ENCODE data around the gene BANF2.

BANF2 gene

GRCh38 chr20:17712201-17712600 is 12.4 kb downstream of the BANF2 start:
- POLR2A ChIA-PET, result no interaction called here
- CTCF ChIA-PET, result no interaction called here
- TF ChIP-seq ZNF384 (IDR thresholded peaks at IDR 0.05) (no peak), TARDBP (IDR thresholded peaks at IDR 0.05) (no peak), FOXK2 (IDR thresholded peaks at IDR 0.05) (no peak), BHLHE40 (IDR thresholded peaks at IDR 0.05; ENCODE audit: borderline replicate concordance) (no peak), L3MBTL2 (conservative IDR thresholded peaks at IDR 0.05) (no peak), CTBP1 (IDR thresholded peaks at IDR 0.05; ENCODE audit: borderline replicate concordance) (no peak), PKNOX1 (IDR thresholded peaks at IDR 0.05) (no peak), HDGF (IDR thresholded peaks at IDR 0.05; ENCODE audit: borderline replicate concordance) (no peak), SUZ12 (IDR thresholded peaks at IDR 0.05) (no peak), ARNT (IDR thresholded peaks at IDR 0.05) (no peak), ELF4 (IDR thresholded peaks at IDR 0.05) (no peak), FOXA1 (IDR thresholded peaks at IDR 0.05) (no peak), SP1 (IDR thresholded peaks at IDR 0.05) (no peak)
- no peak for DNase-seq (ENCODE audit: extremely low spot score)

GRCh38 chr20:17712708-17713107 is 12.9 kb downstream of the BANF2 start:
- no peak for DNase-seq (ENCODE audit: extremely low spot score)
- POLR2A ChIA-PET, result no interaction called here
- no peak for TF ChIP-seq TARDBP (IDR thresholded peaks at IDR 0.05)
- no peak for TF ChIP-seq CTBP1 (IDR thresholded peaks at IDR 0.05; ENCODE audit: borderline replicate concordance)
- TF ChIP-seq LEF1 (IDR thresholded peaks at IDR 0.05; ENCODE audit: borderline replicate concordance), result no peak
- no peak for TF ChIP-seq L3MBTL2 (conservative IDR thresholded peaks at IDR 0.05)
- no peak for TF ChIP-seq ARNT (IDR thresholded peaks at IDR 0.05)
- TF ChIP-seq ELF4 (IDR thresholded peaks at IDR 0.05), result no peak
- TF ChIP-seq HDGF (IDR thresholded peaks at IDR 0.05; ENCODE audit: borderline replicate concordance), result no peak
- TF ChIP-seq SP1 (IDR thresholded peaks at IDR 0.05), result no peak
- TF ChIP-seq BHLHE40 (IDR thresholded peaks at IDR 0.05; ENCODE audit: borderline replicate concordance), result no peak
- TF ChIP-seq ZNF384 (IDR thresholded peaks at IDR 0.05), result no peak
- no peak for TF ChIP-seq SUZ12 (IDR thresholded peaks at IDR 0.05)
- no peak for TF ChIP-seq FOXM1 (IDR thresholded peaks at IDR 0.05; ENCODE audit: borderline replicate concordance)
- TF ChIP-seq PKNOX1 (IDR thresholded peaks at IDR 0.05), result no peak
- no peak for TF ChIP-seq FOXA1 (IDR thresholded peaks at IDR 0.05)
- TF ChIP-seq FOXK2 (IDR thresholded peaks at IDR 0.05), result no peak
- TF ChIP-seq NFRKB (IDR thresholded peaks at IDR 0.05), result no peak
- CTCF ChIA-PET, result interaction anchor here (1.6 kb wide), 1 partner anchor 30 kb away, joined by 6 read pairs; no protein-coding TSS in a partner anchor

- no peak for TF ChIP-seq L3MBTL2 (conservative IDR thresholded peaks at IDR 0.05)
- TF ChIP-seq FOXM1 (IDR thresholded peaks at IDR 0.05; ENCODE audit: borderline replicate concordance), result no peak
- TF ChIP-seq PKNOX1 (IDR thresholded peaks at IDR 0.05), result no peak
- TF ChIP-seq NFRKB (IDR thresholded peaks at IDR 0.05), result no peak
- no peak for TF ChIP-seq BHLHE40 (IDR thresholded peaks at IDR 0.05; ENCODE audit: borderline replicate concordance)
- no peak for TF ChIP-seq ZNF384 (IDR thresholded peaks at IDR 0.05)
- no peak for TF ChIP-seq FOXK2 (IDR thresholded peaks at IDR 0.05)
- TF ChIP-seq HDGF (IDR thresholded peaks at IDR 0.05; ENCODE audit: borderline replicate concordance), result no peak
- TF ChIP-seq ARNT (IDR thresholded peaks at IDR 0.05), result no peak
- no peak for TF ChIP-seq ELF4 (IDR thresholded peaks at IDR 0.05)
- TF ChIP-seq CTBP1 (IDR thresholded peaks at IDR 0.05; ENCODE audit: borderline replicate concordance), result no peak
- no peak for TF ChIP-seq TARDBP (IDR thresholded peaks at IDR 0.05)
- no peak for TF ChIP-seq SUZ12 (IDR thresholded peaks at IDR 0.05)
- POLR2A ChIA-PET, result interaction anchor here (1.4 kb wide), 1 partner anchor 32 kb away, joined by 4 read pairs; the partner anchor contains the start of gene RRBP1
- CTCF ChIA-PET, result no interaction called here
- DNase-seq (ENCODE audit: extremely low spot score), result no peak
Measured at GRCh38 chr20:17714597-17714996, 14.8 kb downstream of the BANF2 start.

GRCh38 chr20:17715075-17715474 is 15.3 kb downstream of the BANF2 start:
- ChIA-PET POLR2A (interaction anchor here (1.4 kb wide), 1 partner anchor 33 kb away, joined by 4 read pairs; the partner anchor contains the start of gene RRBP1), CTCF (no interaction called here)
- TF ChIP-seq LEF1 (IDR thresholded peaks at IDR 0.05; ENCODE audit: borderline replicate concordance) (no peak), FOXK2 (IDR thresholded peaks at IDR 0.05) (no peak), ZNF384 (IDR thresholded peaks at IDR 0.05) (no peak), FOXM1 (IDR thresholded peaks at IDR 0.05; ENCODE audit: borderline replicate concordance) (no peak), NFRKB (IDR thresholded peaks at IDR 0.05) (no peak), ARNT (IDR thresholded peaks at IDR 0.05) (no peak), SUZ12 (IDR thresholded peaks at IDR 0.05) (no peak), SP1 (IDR thresholded peaks at IDR 0.05) (no peak), ELF4 (IDR thresholded peaks at IDR 0.05) (no peak), PKNOX1 (IDR thresholded peaks at IDR 0.05) (no peak), BHLHE40 (IDR thresholded peaks at IDR 0.05; ENCODE audit: borderline replicate concordance) (no peak), CTBP1 (IDR thresholded peaks at IDR 0.05; ENCODE audit: borderline replicate concordance) (no peak), L3MBTL2 (conservative IDR thresholded peaks at IDR 0.05) (no peak), TARDBP (IDR thresholded peaks at IDR 0.05) (no peak), HDGF (IDR thresholded peaks at IDR 0.05; ENCODE audit: borderline replicate concordance) (no peak), FOXA1 (IDR thresholded peaks at IDR 0.05) (no peak)
- no peak for DNase-seq (ENCODE audit: extremely low spot score)

GRCh38 chr20:17716331-17716730 is 16.6 kb downstream of the BANF2 start:
- DNase-seq (ENCODE audit: extremely low spot score), result no peak
- POLR2A ChIA-PET, result no interaction called here
- TF ChIP-seq BHLHE40 (IDR thresholded peaks at IDR 0.05; ENCODE audit: borderline replicate concordance), result no peak
- TF ChIP-seq TARDBP (IDR thresholded peaks at IDR 0.05), result no peak
- no peak for TF ChIP-seq HDGF (IDR thresholded peaks at IDR 0.05; ENCODE audit: borderline replicate concordance)
- no peak for TF ChIP-seq L3MBTL2 (conservative IDR thresholded peaks at IDR 0.05)
- no peak for TF ChIP-seq FOXM1 (IDR thresholded peaks at IDR 0.05; ENCODE audit: borderline replicate concordance)
- TF ChIP-seq ARNT (IDR thresholded peaks at IDR 0.05), result no peak
- TF ChIP-seq SP1 (IDR thresholded peaks at IDR 0.05), result no peak
- no peak for TF ChIP-seq ELF4 (IDR thresholded peaks at IDR 0.05)
- TF ChIP-seq SUZ12 (IDR thresholded peaks at IDR 0.05), result no peak
- no peak for TF ChIP-seq PKNOX1 (IDR thresholded peaks at IDR 0.05)
- TF ChIP-seq FOXK2 (IDR thresholded peaks at IDR 0.05), result no peak
- no peak for TF ChIP-seq CTBP1 (IDR thresholded peaks at IDR 0.05; ENCODE audit: borderline replicate concordance)
- TF ChIP-seq LEF1 (IDR thresholded peaks at IDR 0.05; ENCODE audit: borderline replicate concordance), result no peak
- TF ChIP-seq FOXA1 (IDR thresholded peaks at IDR 0.05), result no peak
- no peak for TF ChIP-seq NFRKB (IDR thresholded peaks at IDR 0.05)
- CTCF ChIA-PET, result no interaction called here
